Activated CD8-positive, alpha-beta memory T cell treated with anti-CD3 and anti-CD28 coated beads, Interleukin-2, amount 50 U/mL, for 24 hours (primary cell): ENCODE measurements around the gene TMCO4.
A peak's percentile ranks its signal among the peaks of the same experiment; 100 is the strongest.
"Not testable (repeated sequence)": the region's sequence is repeated elsewhere in the genome, so short reads cannot be mapped to it uniquely, and the experiment has no call there.

Source experiments
- DNase-seq: peaks from one replicate; pipeline ENCODE4 v3.0.0-alpha.2; 2020; ENCODE audit errors: extremely low read depth

Gene TMCO4

DNA sequence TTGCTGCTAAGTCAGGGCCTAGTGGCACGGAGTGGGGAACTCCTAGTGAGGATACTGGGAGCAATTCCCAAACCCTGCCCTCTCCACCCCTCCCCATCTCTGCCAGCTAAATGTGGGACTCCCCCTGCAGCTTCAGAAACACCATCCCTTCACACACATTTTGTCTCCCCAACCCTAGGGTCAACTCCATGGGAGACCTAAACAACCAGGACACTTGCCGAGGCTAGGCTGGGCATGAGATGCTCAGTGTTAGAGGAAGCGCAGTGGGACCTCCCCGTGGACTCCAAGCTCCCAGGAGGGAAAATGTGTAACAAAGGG is 13.9 kb upstream of the TMCO4 start:
- no peak for DNase-seq

- no peak for DNase-seq
These were observed 13.3 kb upstream of the TMCO4 start for GRCh38 chr1:19812875-19813642.

DNA sequence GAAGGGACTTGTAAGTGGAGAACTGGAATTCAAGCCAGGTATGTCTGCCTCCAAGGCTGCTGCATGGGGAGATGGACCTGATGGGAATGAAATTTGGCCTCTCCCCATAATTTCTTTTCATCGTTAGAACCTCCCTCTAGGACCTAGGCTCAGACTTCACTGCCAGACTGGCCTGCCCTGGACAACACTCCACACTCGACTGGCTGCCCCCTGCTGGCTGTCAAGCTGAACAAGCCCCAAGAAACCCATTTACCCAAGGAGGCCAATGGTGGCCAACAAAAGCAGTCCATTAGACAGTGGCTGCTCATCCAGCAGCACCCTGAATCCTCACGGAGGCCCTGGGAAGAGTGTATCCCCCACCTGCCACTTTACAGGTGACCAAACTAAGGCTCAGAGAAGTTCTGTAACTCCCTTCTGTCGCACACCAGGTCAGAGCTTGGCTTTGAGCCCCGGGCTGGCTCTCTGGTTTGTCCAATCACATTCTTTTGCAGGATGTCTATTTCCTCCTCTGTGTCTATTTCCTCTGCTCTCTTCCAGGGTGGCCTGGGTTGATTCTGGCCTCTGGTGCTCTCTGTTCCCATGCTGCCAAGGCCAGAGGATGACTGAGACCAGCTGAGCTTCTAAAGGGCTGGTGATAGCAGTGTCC is 11.6 kb upstream of the TMCO4 start:
- peak; percentile 9 for DNase-seq

DNA sequence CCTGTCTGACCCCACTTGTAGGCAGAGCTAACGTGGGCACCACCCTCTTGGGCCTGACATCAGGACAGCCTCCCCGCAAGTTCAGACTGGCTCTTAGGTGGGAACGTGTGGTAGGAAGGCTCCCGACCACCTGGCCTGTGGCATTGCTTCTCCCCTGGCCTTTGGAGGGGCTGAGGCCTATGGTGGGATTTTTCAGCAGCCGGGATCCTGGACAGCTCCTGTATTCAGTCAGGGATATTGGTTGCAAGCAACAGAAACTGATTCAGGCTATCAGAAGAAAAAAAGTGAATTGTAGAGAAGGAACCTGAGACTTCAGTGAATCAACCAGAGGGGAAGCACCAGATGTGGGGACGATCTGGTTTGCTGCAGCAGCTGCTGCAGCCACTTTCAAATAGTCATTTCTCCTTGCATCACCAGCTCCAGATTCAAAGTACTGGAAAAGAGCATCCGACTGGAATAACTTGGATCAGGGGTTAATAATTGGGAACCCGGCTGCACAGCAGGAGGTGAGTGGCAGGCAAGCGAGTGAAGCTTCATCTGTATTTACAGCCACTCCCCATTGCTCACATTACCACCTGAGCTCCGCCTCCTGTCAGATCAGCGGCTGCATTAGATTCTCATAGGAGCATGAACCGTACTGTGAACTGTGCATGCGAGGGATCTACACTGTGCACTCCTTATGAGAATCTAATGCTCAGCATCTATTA is 9.5 kb upstream of the TMCO4 start:
- no peak for DNase-seq

DNA sequence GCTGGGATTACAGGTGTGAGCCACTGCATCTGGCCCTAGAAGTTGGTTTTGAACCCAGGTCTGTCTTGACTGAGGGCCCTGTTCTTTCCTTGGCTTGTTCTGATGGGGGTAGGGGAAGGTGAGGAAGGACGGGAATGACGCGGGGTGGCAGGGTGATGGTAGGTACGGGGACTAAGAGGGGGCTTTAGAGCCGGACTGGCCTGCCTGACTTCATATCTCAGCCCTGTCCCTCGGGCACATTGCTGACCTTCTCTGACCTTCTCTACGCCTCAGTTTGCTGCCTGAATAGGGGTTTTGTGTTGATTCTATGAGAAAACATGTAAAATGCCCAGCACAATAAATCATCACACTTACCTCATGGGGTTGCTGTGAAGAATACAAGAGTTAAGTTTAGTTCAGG is 8.6 kb upstream of the TMCO4 start:
- no peak for DNase-seq

DNA sequence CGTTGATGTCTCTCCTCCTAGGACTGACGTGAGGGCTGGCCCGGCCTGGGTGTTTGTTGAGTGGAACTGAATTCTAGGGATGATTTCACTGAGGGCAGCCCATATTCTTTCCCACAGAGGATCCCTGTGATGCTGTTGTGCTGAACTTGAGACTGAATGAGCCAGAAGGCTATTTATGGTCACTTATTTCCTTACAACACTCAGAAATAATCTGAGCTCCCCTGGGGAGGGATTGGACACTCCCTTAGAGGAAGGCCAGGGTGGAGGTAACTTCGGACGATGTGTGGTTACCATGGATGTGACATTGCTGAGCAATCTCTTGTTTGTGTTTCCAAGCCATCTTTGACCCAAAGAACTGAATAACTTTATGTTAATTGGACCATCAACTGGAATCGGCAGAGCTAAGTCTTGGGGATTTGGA is 5.1 kb upstream of the TMCO4 start:
- DNase-seq: no peak

- no peak for DNase-seq
These were observed 2.6 kb upstream of the TMCO4 start for GRCh38 chr1:19802269-19802668.

GRCh38 chr1:19800076-19800804 is 524 bp upstream of the TMCO4 start:
- DNase-seq: no peak

- DNase-seq: no peak
These were observed 1.1 kb downstream of the TMCO4 start for GRCh38 chr1:19798486-19799229.

DNA sequence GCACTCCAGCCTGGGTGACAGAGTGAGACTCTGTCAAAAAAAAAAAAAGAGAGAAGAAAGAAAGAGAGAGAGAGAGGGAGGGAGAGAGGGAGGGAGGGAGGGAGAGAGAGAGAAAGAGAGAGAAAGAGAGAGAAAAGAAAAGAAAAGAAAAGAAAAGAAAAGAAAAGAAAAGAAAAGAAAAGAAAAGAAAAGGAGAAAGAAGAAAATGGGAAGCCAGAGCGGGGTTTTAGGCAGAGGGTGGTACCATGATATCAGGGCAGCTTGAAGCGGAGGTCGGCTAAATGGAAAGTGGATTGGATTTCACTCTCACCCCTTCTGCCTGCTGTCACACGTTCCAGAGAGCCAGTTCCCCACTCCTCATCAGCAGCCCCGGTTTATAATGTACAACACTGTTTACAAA is 1.9 kb downstream of the TMCO4 start:
- no peak for DNase-seq

GRCh38 chr1:19794583-19794982 is 5.1 kb downstream of the TMCO4 start:
- DNase-seq: no peak

DNA sequence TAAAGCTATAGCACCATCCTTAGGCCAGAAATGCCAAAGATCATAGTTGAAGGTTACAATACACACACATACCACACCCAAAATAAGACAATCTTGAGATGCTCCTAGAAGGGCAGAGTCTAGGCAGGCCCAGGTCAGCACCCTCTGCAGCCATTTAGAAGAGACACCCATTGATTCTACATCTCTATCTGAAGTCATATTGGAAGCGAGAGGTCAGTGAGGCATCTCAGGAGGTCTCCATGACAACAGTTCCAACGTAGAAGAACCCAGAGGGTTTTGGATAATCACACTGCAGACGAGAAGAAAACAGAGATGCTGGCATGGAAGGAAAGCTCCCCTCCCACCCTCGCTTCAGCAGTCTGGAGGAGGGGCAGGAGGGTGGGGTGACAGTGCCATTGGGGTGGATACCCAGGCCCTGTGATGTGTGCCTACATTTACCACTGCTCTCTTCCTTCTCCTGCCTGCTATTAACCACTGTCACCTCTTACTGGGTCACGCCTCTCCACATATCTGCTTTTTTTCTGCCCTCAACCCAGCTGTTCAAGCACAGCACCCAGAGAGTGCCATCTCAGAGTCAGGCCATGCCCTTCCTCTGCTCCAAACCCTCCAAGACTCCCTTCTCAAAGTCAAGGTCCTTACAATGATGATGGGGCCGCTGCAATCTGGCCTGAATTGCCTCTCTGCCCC is 6.2 kb downstream of the TMCO4 start:
- no peak for DNase-seq

GRCh38 chr1:19792237-19793002 is 7.3 kb downstream of the TMCO4 start:
- DNase-seq: no peak

DNA sequence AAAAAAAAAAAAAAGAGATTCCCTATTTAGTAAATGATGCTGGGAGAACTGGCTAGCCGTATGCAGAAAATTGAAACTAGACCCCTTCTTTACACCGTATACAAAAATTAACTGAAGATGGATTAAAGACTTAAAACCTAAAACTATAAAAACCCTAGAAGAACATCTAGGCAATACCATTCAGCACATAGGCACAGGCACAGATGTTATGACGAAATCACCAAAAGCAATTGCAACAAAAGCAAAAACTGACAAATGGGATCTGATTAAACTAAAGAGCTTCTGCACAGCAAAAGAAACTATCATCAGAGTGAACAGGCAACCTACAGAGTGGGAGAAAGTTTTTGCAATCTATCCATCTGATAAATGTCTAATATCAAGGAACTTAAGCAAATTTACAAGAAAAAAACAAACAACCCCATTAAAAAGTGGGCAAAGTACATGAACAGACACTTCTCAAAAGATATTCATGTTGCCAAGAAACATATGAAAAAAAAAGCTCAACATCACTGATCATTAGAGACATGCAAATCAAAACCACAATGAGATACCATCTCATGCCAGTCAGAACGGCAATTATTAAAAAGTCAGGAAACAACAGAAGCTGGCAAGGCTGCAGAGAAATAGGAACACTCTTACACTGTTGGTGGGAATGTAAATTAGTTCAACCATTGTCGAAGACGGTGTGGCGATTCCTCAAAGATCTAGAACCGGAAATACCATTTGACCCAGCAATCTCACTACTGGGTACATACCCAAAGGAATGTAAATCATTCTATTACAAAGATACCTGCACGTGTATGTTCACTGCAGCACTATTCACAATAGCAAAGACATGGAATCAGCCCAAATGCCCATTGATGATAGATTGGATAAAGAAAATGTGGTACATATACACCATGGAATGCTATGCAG is 9.4 kb downstream of the TMCO4 start:
- not testable (repeated sequence) for DNase-seq

- DNase-seq: no peak
These were observed 12.7 kb downstream of the TMCO4 start for GRCh38 chr1:19786988-19787423.

DNA sequence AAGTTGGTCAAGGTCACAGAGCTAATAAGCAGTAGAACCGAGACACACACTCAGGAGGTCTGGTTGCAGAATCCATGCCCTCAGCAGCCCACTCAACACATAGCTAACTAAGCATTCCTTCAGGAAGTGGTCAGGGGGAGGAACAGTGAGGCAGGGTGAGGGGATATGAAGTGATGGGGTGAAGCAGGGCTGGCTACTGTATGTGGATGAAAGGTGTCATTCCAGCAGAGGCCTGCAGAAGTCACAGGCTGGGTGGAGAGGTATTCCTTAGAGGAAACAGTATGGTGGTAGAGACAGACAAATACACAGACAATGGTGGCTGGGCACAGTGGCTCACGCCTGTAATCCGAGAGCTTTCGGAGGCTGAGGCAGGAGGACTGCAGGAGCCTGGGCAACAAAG is 14.1 kb downstream of the TMCO4 start:
- DNase-seq: no peak

DNA sequence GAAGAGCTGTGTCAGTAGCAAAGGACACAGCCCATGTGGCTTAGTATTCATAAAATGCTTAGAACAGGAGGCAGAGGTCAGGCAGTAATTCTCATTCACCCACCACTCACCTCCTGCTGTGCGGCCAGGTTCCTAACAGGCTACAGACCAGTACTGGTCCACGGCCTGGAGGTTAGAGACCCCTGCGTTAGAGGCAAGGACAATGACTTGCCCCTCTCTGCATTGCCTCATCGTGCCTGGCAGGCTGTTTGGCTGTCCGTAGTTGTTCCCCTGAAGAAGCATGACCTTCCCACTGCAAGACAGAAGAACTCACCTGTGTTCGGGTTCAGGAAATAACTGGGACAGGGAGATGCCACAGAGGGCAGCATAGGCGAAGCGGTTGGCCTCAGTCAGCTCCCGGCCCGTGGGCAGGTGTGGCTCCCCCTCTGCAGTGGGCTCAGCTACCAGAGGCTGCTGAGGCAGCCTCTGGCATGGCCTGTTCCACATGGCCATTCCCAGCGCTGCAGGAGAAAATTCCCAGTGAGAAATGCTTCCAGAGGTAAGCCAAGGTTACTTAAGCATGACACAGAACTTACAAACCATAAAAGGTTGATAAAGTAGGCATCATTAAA is 19.3 kb downstream of the TMCO4 start:
- no peak for DNase-seq

GRCh38 chr1:19776933-19777332 is 22.8 kb downstream of the TMCO4 start:
- no peak for DNase-seq

DNA sequence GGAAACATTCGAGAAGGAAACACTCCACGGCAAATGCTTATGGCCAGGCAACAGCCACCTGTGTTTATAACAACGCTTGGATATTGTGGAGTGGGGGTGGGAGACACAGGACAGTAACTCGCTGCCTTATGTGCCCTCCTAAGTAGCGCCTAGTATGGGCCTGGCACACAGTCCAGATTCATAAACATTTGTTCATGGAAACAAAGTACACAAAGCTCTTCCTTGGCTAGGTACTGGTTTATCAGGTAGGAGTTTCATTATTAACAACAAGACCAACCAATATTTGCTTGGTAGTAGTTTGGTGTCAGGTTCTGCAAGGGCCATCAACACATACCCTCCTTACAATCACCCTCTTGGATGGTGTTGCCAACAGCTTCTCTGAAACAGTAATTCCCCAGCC is 23.4 kb downstream of the TMCO4 start:
- DNase-seq: no peak
